Measurements from ENCODE around the gene SLC36A1. TPM values are rescaled to one million over a fixed set of nuclear protein-coding genes. Genes with fewer than 3 reads are reported as not detected.

Gene SLC36A1
- total and polyA plus RNA-seq, 2 donors (not counting 3 experiments of a cell fraction or from before 2014, with no cell fraction given): 11.8 to 14.5 TPM

GRCh38 chr5:151408591-151409230 lies 38.7 kb upstream of the SLC36A1 start:
- no peaks in the 10 kb centered on the region for H4K20me1 ChIP-seq (replicated peaks; ENCODE audit: control insufficient read depth, extremely low read depth, insufficient read depth, low read length)
- no peak for TF ChIP-seq FOS (IDR thresholded peaks at IDR 0.05; ENCODE audit: borderline replicate concordance, insufficient read depth, low read length)
- TF ChIP-seq EZH2 (IDR thresholded peaks at IDR 0.05; ENCODE audit: borderline replicate concordance, low read depth, low read length, severe bottlenecking): no peak
- TF ChIP-seq, protein P1, sequence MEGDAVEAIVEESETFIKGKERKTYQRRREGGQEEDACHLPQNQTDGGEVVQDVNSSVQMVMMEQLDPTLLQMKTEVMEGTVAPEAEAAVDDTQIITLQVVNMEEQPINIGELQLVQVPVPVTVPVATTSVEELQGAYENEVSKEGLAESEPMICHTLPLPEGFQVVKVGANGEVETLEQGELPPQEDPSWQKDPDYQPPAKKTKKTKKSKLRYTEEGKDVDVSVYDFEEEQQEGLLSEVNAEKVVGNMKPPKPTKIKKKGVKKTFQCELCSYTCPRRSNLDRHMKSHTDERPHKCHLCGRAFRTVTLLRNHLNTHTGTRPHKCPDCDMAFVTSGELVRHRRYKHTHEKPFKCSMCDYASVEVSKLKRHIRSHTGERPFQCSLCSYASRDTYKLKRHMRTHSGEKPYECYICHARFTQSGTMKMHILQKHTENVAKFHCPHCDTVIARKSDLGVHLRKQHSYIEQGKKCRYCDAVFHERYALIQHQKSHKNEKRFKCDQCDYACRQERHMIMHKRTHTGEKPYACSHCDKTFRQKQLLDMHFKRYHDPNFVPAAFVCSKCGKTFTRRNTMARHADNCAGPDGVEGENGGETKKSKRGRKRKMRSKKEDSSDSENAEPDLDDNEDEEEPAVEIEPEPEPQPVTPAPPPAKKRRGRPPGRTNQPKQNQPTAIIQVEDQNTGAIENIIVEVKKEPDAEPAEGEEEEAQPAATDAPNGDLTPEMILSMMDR (IDR thresholded peaks at IDR 0.05; ENCODE audit: extremely low read depth in 1 of 2, insufficient read depth in 1 of 2, low read depth in 1 of 2, low read length in 2 of 2): no peak
- TF ChIP-seq POLR2AphosphoS5 (IDR thresholded peaks at IDR 0.05; ENCODE audit: insufficient read depth, low read depth, low read length): no peak
- TF ChIP-seq MAX (IDR thresholded peaks at IDR 0.05; ENCODE audit: insufficient read depth, insufficient read length): no peak
- no peak for TF ChIP-seq GATA2 (IDR thresholded peaks at IDR 0.05; ENCODE audit: insufficient read depth, insufficient read length, low read depth, low read length)
- TF ChIP-seq JUN (IDR thresholded peaks at IDR 0.05; ENCODE audit: borderline replicate concordance, insufficient read depth, insufficient read length, low read depth): no peak
- TF ChIP-seq MYC (IDR thresholded peaks at IDR 0.05; ENCODE audit: low read depth, low read length): no peak
- no peak for TF ChIP-seq POLR2A (IDR thresholded peaks at IDR 0.05; ENCODE audit: low read depth, low read length)
- no peak overlapping the region for H3K9ac ChIP-seq (replicated peaks; ENCODE audit: extremely low read depth, insufficient read depth, low read length)
- dilution Hi-C loops (cut with MboI; ENCODE audit: extremely low pct_ligation_motif_present, low sequenced_read_pairs): no loop called here
- no peak overlapping the region for H3K27ac ChIP-seq (ENCODE audit: insufficient read depth, low read depth, low read length)
- H2AFZ ChIP-seq (ENCODE audit: low read depth, low read length): no peak overlapping the region
- H3K4me3 ChIP-seq (replicated peaks in 1 of 3; ENCODE audit: insufficient read depth in 1 of 3, low read depth in 1 of 3, low read length in 3 of 3): no peak overlapping the region
- DNase-seq (ENCODE audit: low read depth, low spot score): no peak
- ChIA-PET POLR2A (no interaction called here), CTCF (no interaction called here)
- H3K9me1 ChIP-seq (replicated peaks; ENCODE audit: control insufficient read depth, extremely low read depth, insufficient read depth, low read length): no peaks in the 10 kb centered on the region
- H3K79me2 ChIP-seq (ENCODE audit: control insufficient read depth, insufficient read depth, low read length): no peaks in the 10 kb centered on the region
- no peak for FAIRE-seq
- intact Hi-C loops (cut with micrococcal nuclease): no loop called here
- no peaks in the 10 kb centered on the region for H3K4me1 ChIP-seq (ENCODE audit: control insufficient read depth, extremely low read depth, insufficient read depth, low read length)
- H3K36me3 ChIP-seq (ENCODE audit: control insufficient read depth in 2 of 2, extremely low read depth in 1 of 2, insufficient read depth in 2 of 2, low read length in 2 of 2): no peaks in the 10 kb centered on the region
- no peaks in the 10 kb centered on the region for H3K9me3 ChIP-seq (replicated peaks; ENCODE audit: control insufficient read depth, insufficient read depth, low read length)
- H3K4me2 ChIP-seq (ENCODE audit: insufficient read depth, low read length): no peak overlapping the region
- BruUV-seq (replicated peaks): no TSS peak
- H3K27me3 ChIP-seq (ENCODE audit: control insufficient read depth in 2 of 2, insufficient read depth in 2 of 2, low read length in 2 of 2): peaks cover 0 to 2% of the 10 kb centered on the region in 2 experiments

Measured in endothelial cell of umbilical vein (primary cell).